ENCODE measurements around the gene KLHL17.

DNA sequence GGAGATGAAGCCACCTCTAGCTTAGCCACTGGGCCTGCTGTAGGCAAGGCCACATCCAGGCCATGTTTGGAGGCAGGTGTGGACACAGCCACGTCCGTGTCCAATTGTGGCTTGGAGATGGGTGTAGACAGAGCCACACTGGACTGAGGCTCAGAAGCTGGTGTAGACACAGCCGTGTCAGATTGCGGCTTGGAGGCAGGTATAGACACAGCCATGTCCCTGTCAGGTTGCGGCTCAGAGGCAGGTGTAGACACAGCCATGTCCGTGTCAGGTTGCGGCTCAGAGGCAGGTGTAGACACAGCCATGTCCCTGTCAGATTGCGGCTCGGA, 19.3 kb downstream of the KLHL17 start:
- no peak for TF ChIP-seq POLR2A (IDR thresholded peaks at IDR 0.05)
- TF ChIP-seq, protein P1, sequence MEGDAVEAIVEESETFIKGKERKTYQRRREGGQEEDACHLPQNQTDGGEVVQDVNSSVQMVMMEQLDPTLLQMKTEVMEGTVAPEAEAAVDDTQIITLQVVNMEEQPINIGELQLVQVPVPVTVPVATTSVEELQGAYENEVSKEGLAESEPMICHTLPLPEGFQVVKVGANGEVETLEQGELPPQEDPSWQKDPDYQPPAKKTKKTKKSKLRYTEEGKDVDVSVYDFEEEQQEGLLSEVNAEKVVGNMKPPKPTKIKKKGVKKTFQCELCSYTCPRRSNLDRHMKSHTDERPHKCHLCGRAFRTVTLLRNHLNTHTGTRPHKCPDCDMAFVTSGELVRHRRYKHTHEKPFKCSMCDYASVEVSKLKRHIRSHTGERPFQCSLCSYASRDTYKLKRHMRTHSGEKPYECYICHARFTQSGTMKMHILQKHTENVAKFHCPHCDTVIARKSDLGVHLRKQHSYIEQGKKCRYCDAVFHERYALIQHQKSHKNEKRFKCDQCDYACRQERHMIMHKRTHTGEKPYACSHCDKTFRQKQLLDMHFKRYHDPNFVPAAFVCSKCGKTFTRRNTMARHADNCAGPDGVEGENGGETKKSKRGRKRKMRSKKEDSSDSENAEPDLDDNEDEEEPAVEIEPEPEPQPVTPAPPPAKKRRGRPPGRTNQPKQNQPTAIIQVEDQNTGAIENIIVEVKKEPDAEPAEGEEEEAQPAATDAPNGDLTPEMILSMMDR (IDR thresholded peaks at IDR 0.05): no peak

All from prostate gland (tissue), 2 donors.